Tibial nerve (tissue), 4 donors: Measurements from ENCODE around the gene RFX4. TPM values are rescaled to one million over a fixed set of nuclear protein-coding genes. Genes with fewer than 3 reads are reported as not detected.

ENCODE experiments used
- DNase-seq, 2 donors: peaks; one replicate each; pipeline ENCODE4 v3.0.0-alpha.2; 2019; ENCODE audit warnings: low spot score in 2 of 2
- H3K27ac ChIP-seq, 4 donors: fragments of 200-600 bp; sonication (generic) in 3 of 4; one replicate each; pipeline ENCODE4 v1.5.1; 2017 to 2019; ENCODE audit warnings: mild to moderate bottlenecking in 1 of 4
- H3K27me3 ChIP-seq, 2 donors: fragments of 200-600 bp; sonication (generic) in 1 of 2; one replicate each; pipeline versions ENCODE4 v1.5.1 to v1.6.0; 2017 to 2019
- H3K36me3 ChIP-seq, 3 donors: fragments of 200-600 bp; sonication (generic); one replicate each; pipeline ENCODE4 v1.5.1; 2018 to 2019
- H3K4me1 ChIP-seq, 4 donors: fragments of 200-600 bp; sonication (generic) in 3 of 4; one replicate each; pipeline ENCODE4 v1.5.1; 2017 to 2019
- H3K4me3 ChIP-seq, 4 donors: fragments of 200-600 bp; sonication (generic) in 3 of 4; one replicate each; pipeline ENCODE4 v1.5.1; 2017 to 2019; ENCODE audit warnings: mild to moderate bottlenecking in 1 of 4, moderate library complexity in 1 of 4
- H3K9me3 ChIP-seq, 4 donors: fragments of 200-600 bp; sonication (generic) in 3 of 4; one replicate each; pipeline ENCODE4 v1.5.1; 2017 to 2019
- EP300 ChIP-seq, 2 donors: sonication (generic); formaldehyde crosslinking; IDR thresholded peaks; one replicate each; pipeline ENCODE4 v1.6.1; 2017; ENCODE audit warnings: antibody characterized with exemption in 2 of 2, mild to moderate bottlenecking in 1 of 2
- POLR2A ChIP-seq, 2 donors: fragments of 450-650 bp; IDR thresholded peaks; one replicate each; pipeline ENCODE4 v1.6.1; 2017; ENCODE audit warnings: antibody characterized with exemption in 2 of 2, mild to moderate bottlenecking in 2 of 2, moderate library complexity in 2 of 2
- WGBS, 2 donors: methylation state at CpG; one replicate each; pipeline ENCODE4 v1.1.5; 2018; 5-methylcytosine and 5-hydroxymethylcytosine counted together
- total RNA-seq, 4 donors: library from RNA; depleted of rRNA; stranded (reverse); fragments of >200 nt; gene quantifications; one replicate each; pipeline ENCODE4 v1.1.0, GENCODE V29; 2016
- TF ChIP-seq, protein P1 (sequence below), 5 experiments: fragments of 200-600 bp in 3 of 5; fragments of 450-650 bp in 2 of 5; sonication (generic) in 3 of 5; IDR thresholded peaks; one replicate each; pipeline ENCODE4 v1.5.1; 2016 to 2019; ENCODE audit warnings: antibody characterized with exemption in 5 of 5, mild to moderate bottlenecking in 3 of 5, moderate library complexity in 2 of 5

The RFX4 gene
- total RNA-seq, 4 donors from 2014 or later: not detected

DNA sequence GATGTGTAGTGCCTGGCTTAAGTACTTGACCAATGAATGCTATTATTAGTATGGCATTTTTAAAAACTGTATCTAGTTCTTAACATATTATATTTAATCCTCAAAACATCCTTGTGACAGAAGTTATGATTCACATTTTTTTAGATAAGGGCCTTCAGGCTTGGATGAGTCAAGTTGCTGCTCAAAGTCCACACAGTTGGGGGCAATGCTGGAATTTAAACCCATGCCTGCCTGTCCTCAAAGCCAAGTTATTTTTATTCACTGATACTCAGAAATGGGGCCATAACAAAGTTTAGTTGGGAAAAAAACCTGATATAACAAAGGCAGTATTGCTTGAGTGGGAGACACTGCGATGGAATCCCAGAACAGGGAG is 50.6 kb downstream of the RFX4 start:
- TF ChIP-seq, protein P1, sequence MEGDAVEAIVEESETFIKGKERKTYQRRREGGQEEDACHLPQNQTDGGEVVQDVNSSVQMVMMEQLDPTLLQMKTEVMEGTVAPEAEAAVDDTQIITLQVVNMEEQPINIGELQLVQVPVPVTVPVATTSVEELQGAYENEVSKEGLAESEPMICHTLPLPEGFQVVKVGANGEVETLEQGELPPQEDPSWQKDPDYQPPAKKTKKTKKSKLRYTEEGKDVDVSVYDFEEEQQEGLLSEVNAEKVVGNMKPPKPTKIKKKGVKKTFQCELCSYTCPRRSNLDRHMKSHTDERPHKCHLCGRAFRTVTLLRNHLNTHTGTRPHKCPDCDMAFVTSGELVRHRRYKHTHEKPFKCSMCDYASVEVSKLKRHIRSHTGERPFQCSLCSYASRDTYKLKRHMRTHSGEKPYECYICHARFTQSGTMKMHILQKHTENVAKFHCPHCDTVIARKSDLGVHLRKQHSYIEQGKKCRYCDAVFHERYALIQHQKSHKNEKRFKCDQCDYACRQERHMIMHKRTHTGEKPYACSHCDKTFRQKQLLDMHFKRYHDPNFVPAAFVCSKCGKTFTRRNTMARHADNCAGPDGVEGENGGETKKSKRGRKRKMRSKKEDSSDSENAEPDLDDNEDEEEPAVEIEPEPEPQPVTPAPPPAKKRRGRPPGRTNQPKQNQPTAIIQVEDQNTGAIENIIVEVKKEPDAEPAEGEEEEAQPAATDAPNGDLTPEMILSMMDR (IDR thresholded peaks at IDR 0.05): no peak
- TF ChIP-seq EP300 (IDR thresholded peaks at IDR 0.05) (no peak), POLR2A (IDR thresholded peaks at IDR 0.05) (no peak)
- no peak for DNase-seq
- 83 to 100% methylated on average over 1 of the region's 1 CpG for WGBS, 2 donors
- Histone ChIP-seq H3K9me3 (no peaks in the 10 kb centered on the region), H3K4me3 (no peak overlapping the region), H3K27ac (no peak overlapping the region), H3K4me1 (peaks cover 0 to 4% (median 0%) of the 10 kb centered on the region in 4 donors), H3K36me3 (no peaks in the 10 kb centered on the region), H3K27me3 (no peaks in the 10 kb centered on the region)

DNA sequence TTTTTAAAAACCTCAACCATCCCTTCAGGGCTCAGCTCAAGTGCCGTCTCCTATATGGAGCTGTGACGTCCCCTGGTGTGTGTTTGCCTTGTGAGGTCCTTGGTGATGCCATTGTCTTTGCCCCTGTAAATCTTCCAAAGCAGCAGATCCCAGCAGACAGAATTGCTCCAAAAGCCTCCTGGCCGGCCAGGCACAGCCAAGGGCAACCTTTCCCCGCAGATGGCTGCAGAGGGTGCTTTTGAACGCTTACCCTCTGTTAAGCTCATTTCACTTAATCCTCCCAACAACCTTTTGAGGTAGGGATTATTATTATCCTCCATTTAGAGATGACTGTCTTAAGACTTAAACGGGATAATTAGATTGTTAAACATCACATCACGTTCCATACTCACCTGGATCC is 51.4 kb downstream of the RFX4 start:
- DNase-seq: no peak
- TF ChIP-seq POLR2A (IDR thresholded peaks at IDR 0.05) (no peak), EP300 (IDR thresholded peaks at IDR 0.05) (no peak)
- TF ChIP-seq, protein P1 (IDR thresholded peaks at IDR 0.05): no peak
- Histone ChIP-seq H3K4me1 (peaks cover 0 to 4% (median 0%) of the 10 kb centered on the region in 4 donors), H3K9me3 (no peaks in the 10 kb centered on the region), H3K27ac (no peak overlapping the region), H3K36me3 (no peaks in the 10 kb centered on the region), H3K27me3 (no peaks in the 10 kb centered on the region), H3K4me3 (no peak overlapping the region)
- 80% methylated on average over 7 of the region's 7 CpGs for WGBS, 2 donors

DNA sequence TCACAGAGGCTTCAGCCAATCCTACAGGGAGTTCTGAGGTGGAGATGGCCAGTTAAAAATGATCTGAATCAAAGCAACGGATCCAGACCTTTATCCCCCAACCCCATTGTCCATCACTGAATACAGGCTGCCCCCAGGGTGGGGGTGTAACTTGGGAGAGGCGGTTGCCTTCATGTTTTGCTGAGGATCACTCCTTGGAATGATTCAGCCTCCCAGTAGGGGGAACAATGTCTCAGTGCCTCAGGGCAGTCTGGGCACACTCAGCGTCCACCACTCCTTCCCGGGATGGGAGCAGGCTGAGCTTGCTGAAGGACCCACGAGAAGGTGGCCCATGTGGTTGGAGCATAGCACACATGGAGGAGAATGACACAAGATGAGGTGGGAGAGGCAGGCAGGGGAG is 60.2 kb downstream of the RFX4 start:
- TF ChIP-seq, protein P1 (IDR thresholded peaks at IDR 0.05): no peak
- no peak for TF ChIP-seq EP300 (IDR thresholded peaks at IDR 0.05)
- no peak for TF ChIP-seq POLR2A (IDR thresholded peaks at IDR 0.05)
- DNase-seq: no peak
- H3K4me1 ChIP-seq: peaks cover 0 to 26% (median 0%) of the 10 kb centered on the region in 4 donors
- no peaks in the 10 kb centered on the region for H3K9me3 ChIP-seq
- no peaks in the 10 kb centered on the region for H3K27me3 ChIP-seq
- H3K4me3 ChIP-seq: no peak overlapping the region
- peak overlapping the region in 2 of 4 donors; percentile 8 to 52 for H3K27ac ChIP-seq
- no peaks in the 10 kb centered on the region for H3K36me3 ChIP-seq
- 73 to 77% methylated on average over 5 of the region's 5 CpGs for WGBS, 2 donors

DNA sequence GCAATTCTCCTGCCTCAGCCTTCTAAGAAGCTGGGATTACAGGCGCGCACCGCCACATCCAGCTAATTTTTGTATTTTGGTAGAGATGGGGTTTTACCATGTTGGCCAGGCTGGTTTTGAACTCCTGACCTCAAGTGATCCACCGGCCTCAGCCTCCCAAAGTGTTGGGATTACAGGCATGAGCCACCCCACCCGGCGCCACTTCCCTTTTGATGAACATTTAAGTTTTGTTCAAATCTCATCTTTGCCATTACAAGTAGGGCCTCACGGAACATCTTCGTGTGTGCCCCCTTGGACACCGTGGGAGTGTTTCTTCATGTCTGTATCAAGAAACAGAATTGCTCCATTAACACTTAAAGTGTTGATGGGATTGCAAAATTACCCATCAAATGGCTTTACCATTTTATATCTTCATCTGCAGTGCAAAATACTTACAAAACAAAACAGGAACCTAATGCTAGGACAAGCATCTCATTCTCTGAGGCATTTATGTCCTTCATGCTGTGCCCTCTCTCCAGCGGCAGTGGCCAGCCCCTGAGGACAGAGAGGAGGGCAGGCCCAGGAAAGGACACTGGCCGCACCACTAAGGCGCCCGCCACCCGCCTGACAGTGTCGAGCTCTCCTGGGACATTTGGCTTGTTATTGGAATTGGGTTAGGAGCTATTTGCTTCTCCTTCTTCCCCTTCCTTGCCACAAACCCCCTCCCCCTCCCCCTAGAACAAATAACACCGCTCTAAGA is 61.7 kb downstream of the RFX4 start:
- DNase-seq: peak in 1 of 2 donors; percentile 21
- Histone ChIP-seq H3K9me3 (no peaks in the 10 kb centered on the region), H3K36me3 (no peaks in the 10 kb centered on the region), H3K4me3 (peak overlapping the region in 1 of 4 donors; percentile 21), H3K27me3 (no peaks in the 10 kb centered on the region), H3K27ac (peak overlapping the region; percentile 46 to 90 (median 74)), H3K4me1 (peaks cover 0 to 26% (median 0%) of the 10 kb centered on the region in 4 donors)
- WGBS, 2 donors: 49 to 53% methylated on average over 16 of the region's 16 CpGs
- TF ChIP-seq, protein P1 (IDR thresholded peaks at IDR 0.05): no peak
- TF ChIP-seq POLR2A (IDR thresholded peaks at IDR 0.05) (no peak), EP300 (IDR thresholded peaks at IDR 0.05) (no peak)

DNA sequence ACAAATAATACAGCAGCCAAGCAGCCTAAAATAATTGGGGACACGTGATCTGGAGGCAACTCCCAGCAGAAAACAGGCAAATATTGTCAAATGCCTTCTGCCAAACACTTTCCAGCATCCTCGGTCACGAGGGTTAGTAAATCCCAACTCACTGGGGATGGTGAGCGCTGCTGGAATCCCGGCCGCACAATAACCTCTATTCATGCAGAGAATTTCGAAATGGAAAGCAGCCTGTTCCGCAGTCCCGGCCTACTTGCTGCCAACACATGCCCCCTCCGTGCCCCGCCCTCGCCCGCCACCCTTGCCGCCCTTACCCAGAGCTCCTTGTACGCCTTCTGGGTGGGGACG is 62.2 kb downstream of the RFX4 start:
- peak; percentile 74 to 80 for DNase-seq
- no peaks in the 10 kb centered on the region for H3K9me3 ChIP-seq
- TF ChIP-seq EP300 (IDR thresholded peaks at IDR 0.05): peak; percentile 56 to 92
- TF ChIP-seq, protein P1 (IDR thresholded peaks at IDR 0.05): no peak
- no peak for TF ChIP-seq POLR2A (IDR thresholded peaks at IDR 0.05)
- H3K27ac ChIP-seq: peak overlapping the region; percentile 46 to 90 (median 74)
- no peaks in the 10 kb centered on the region for H3K36me3 ChIP-seq
- no peaks in the 10 kb centered on the region for H3K27me3 ChIP-seq
- peaks cover 0 to 26% (median 0%) of the 10 kb centered on the region in 4 donors for H3K4me1 ChIP-seq
- peak overlapping the region in 1 of 4 donors; percentile 21 for H3K4me3 ChIP-seq
- 25 to 29% methylated on average over 16 of the region's 16 CpGs for WGBS, 2 donors
